Right kidney (tissue), 1 donor: ENCODE measurements around the gene LRRC72.
"Not testable (repeated sequence)": the region's sequence is repeated elsewhere in the genome, so short reads cannot be mapped to it uniquely, and the experiment has no call there.

ENCODE experiments used
- DNase-seq: peaks from one replicate; pipeline ENCODE4 v3.0.0-alpha.2; 2016

Gene LRRC72

DNA sequence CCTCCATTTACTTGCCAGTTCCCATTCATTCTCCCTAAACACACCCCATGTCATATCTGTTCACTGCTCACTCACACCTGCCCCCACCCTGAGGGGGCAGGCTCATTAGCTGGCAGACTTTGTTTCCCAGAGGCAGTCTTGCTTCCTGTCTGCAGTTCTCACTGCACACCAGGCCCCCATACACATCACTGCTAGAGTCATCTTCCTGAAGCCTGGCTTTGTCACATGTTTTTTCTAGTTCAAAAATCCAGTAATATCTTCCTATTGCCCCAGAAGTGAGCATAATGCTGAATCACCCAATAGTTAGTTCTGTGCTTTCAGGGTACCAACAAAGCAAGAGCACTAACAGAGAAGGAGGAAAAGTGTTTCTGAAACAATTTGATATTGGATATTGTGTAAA is 1.9 kb downstream of the LRRC72 start:
- no peak for DNase-seq

DNA sequence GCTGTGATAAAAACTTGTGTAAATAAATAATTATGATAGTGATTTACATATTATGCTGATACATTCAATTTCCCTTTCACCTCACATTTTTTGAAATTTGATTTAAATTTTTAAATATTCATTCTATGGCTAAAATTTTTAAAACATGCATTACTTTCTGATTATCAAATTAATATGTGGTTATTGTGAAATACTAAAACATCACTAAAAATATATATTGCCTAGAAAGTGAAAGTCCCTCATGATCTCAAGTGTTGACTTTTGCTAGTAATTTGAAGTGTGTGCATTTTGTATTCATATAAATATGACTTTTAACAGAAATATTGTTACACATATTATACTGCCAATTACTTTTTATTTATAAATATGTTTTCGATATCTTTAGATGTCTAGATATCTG is 3.1 kb downstream of the LRRC72 start:
- DNase-seq, result no peak

DNA sequence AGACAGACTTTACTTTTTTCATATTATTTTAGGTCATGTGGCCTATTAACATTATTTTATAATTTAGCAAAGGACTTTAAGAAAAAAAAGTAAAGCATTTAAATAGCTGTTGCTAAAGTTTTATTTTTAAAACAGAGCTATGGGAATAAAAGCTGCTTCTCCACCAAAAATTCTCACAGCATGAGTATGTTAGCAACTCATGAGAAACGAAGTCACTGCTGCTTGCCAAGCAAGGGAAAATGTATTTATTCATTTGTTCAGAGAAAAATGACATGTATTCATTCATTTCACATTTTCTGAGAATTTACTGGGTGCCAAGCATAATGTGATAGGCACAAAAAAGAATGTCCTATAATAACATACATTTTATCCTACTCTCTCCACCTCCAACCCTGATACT is 5.1 kb downstream of the LRRC72 start:
- DNase-seq, result no peak

DNA sequence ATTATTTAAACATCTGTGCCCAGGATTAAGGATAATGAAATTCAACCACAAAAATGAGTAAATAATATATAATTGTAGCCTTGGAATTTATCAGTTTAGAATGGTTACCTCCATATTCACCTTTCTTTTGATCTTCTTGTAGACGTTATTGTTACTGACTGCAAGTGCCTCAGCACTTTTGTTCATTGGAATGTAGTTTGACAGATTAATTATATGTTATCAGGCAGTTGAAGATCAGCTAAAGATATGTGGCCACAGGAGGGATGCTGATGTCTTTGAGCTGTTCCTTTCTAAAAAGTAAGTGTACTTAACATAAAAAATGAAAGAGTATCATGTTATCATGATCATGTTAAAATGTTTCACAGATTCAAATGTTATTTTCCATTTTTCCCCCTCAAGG is 5.6 kb downstream of the LRRC72 start:
- DNase-seq, result no peak

DNA sequence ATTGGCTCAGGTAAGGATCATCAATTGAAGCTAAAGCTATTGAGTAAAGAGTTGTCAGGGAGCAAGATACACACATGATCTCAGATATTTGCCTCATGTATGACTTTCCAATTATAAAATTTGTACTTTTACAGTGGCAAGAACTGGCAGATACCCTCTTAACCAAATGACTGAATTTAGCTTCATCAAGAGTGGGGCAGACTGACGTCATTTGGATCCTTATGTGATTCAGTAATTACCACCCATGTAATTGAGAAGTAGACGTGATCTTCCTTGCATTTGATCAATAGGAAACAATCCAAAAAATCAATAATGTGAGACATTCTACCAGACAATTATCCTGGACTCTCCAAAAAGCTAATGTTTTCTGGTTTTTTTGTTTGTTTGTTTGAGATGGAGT is 8.9 kb downstream of the LRRC72 start:
- DNase-seq, result no peak

DNA sequence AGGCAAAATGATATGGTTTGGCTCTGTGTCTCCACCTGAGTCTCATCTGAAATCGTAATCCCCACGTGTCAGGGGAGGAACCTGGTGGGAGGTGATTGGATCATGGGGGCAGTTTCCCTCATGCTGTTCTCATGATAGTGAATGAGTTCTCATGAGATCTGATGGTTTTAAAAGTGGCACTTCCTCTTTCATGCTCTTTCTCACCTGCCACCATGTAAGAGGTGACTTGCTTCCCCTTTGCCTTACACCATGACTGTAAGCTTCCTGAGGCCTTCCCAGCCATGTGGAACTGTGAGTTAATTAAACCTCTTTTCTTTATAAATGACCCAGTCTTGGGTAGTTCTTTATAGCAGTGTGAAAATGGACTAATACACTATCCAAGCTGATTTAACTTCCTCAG is 13.9 kb downstream of the LRRC72 start:
- not testable (repeated sequence) for DNase-seq

DNA sequence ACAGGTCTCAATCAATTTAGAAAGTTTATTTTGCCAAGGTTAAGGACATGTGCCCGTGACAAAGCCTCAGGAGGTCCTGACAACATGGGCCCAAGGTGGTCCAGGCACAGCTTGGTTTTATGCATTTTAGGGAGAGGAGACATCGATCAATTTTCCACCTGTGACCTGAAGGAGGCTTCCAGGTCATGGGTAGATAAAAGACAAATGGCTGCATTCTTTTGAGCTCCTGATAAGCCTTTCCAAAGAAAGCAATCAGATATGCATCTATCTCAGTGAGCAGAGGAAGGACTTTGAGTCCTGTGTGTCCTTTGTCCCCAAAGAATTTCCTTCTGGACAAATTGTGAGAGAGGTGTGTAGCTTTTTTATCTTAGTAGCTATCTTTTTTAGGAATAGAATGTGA is 15.8 kb downstream of the LRRC72 start:
- no peak for DNase-seq

DNA sequence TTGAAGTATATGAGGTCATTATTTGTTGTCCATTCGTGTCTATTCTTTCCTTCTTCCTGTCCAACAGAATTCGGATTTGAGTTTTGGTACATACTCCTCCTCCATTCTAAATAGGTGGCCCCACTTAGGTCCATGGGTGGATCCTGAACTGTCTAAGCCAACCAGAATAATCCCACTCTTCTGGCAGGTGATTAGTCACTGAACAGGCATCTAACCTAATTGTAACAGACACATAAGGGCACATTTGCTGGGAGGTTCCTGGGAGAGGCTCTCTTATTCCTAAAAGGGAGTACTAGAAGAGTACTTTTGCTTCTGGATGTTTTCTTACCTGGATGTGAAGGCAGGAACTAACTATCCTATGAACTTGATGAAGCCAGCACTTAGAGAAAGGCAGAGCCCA is 16.8 kb downstream of the LRRC72 start:
- DNase-seq, result no peak

DNA sequence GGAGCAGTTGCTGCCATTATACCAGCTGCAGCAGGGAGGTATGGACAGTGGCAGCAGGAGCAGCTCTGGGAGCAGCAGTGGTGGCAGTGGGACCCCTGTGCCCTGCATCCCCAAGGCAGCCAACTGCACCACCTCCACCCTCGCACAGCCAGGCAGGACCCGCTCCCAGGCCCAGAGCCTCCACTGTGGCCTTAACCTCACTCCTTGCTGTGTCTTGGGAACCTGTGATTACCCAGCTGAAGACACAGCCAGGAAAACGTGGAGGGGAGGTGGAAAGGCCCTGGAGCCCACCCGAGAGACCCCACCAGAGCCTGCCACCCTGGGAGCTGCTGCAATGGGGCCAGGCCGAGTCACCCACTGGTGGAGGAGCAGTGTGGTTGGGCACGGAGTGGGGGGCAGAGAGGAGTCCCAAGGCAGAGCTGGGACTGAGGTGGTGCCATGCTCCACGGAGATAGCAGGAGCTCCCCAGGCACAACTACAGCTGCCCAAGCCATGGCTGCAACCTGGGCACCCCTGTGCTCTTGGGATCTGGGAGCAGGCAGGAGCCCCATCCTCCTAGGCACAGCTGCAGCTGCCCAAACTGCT is 20.4 kb downstream of the LRRC72 start:
- DNase-seq, result no peak

DNA sequence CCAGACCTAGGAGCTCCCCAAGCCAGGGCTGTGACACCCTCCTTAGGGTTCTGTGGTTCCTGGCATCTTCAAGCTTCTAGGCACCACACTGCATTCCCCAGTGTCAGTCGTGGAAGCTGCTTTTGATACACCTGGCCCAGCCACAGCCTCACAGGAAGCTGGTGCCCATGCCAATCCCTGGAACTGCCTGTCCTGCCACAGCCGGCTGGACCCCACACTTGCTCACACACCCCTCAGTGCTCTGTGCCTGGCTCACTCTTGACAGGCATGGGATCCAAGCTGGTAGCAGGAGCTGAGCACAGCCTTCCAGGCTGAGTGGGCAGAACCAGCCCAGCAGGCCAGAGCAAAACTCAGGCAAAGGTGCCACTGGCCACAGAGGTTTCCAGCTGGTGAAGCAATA is 21.8 kb downstream of the LRRC72 start:
- no peak for DNase-seq

DNA sequence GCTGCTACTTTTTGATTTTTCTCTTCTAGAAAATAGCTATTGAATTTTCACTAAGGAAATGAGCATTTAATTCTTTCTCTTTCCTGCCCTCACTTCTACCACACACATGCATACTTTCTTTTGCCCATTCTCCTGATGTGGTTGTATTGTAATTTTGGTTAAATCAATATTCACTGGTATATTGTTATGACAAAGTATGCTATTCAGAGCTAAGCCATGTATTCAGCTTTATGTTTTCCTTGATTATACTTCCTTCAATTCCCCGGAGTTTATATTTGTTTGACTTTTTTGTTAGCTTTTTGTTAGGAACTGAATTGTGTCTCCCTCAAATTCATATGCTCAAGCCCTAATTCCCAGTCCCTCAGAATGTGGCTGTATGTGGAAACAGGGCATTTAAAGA is 24.0 kb downstream of the LRRC72 start:
- no peak for DNase-seq

DNA sequence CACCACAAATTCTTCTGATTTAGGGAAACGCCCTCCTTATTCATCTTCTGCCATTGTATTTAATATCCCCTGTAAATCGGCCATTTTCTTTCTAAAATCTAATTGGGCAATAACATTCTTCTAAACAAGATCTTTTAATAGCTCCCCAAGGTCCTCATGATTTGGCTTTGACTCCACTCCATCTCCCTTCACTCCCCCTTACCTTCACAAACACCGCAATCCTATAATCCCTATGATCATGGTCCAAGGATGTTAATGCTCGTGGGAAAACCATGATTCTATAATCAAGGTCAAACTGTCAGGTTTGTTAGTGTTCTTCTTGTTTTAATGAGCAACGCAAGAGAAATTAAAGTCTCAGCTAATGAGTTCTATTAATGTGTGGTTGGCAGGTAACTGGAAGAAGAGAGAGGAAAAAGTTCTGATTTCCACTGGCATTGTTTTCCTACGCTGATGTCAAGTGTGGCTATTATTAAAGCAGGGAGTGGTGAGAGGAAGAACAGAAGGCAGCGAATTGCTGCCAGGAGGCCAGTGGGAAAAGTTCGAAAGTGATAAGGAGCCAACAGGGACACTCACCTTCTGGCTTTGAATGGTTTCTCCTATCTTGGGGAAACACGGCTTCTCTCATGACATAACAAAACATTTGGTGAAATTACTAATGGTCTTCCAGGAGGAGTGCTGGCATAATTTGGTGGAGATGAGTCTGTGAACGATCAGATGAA is 28.1 kb downstream of the LRRC72 start:
- DNase-seq, result no peak

DNA sequence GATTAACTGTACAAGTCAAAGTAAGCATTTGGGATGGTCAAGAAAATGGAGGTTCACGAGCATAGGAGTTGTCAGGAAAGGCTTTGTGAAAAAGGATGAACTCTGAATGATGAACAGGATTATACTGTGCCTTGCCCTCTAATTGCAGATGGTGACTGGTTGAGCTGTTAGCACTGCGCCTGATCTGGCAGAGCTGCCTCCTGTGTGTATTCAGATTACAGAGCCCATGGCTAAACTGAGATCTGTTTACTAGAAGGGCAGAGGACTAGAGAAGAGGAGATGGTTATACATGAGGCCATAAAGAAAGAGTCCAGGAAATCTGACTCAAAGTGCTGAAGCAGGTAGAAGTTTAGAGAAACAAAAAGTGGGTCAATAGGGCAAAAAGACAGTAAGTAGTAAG is 29.7 kb downstream of the LRRC72 start:
- no peak for DNase-seq

DNA sequence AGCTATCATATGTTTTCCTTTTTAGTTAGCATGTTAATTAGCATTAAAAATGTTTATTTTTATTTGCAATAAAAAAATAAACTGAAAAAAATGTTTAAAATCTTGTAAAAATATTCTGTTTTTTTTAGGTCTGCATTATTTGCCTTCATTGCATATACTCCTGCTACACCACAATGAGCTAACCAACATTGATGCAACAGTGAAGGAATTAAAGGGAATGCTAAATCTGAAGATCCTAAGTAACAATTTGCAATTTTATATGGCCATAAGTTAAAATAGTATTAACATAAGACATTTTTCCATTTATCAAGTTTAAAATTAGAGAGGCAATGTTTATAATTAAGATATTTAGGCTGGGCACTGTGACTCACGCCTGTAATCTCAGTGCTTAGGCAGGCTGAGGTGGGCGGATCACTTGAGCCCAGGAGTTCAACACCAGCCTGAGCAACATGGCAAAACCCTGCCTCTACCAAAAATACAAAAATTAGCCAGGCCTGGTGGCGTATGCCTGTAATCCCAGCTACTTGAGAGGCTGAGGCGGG is 32.2 kb downstream of the LRRC72 start:
- DNase-seq, result no peak

DNA sequence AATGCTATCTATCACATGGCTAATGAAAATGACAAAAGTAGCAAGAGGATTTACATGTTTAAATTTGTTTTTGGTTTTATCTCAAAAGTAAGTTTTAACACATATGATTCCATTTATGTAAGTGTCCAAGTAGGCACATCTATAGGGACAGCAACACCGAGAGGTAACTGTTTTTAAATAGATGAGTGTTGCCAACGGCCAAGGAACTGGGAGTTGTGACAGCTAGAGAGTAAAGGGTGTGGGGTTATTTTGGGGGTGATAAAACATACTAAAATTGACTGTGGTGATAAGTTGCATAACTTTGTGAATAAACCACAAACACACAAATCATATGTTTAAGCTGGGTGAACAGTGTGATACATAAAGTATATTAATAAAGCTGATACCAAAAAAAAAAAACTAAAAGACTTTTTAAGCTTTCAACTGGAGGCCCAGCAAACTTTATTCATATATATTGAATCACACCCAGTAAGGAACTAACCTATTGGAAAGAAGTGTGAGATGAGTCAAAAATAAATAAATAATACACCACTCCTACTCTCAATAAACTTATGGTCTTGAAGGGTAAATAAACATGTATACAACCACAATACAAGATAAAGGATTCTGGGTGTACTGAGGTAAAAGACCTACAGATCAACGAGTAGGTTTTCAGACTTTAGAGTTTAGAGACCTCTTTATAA is 33.0 kb downstream of the LRRC72 start:
- no peak for DNase-seq

DNA sequence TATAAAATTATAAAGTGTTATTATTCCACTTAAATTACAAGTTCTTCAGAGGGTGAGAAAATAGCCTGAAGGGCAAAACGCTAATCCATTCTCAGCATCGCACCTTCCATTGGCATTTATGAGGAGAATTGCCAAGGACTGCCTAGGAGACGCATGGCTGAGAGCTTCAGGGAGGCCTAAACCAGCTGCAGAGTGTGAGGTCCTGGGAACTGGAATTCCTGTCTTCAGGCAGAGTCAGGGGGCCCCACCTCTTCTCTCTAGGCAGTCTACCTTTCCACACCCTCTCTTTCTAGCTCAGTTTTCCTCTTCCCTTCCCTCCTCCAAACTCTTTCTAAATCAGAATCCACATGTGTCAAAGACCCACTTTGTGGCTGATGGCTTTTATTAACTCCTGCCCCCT is 35.3 kb downstream of the LRRC72 start:
- DNase-seq, result no peak

DNA sequence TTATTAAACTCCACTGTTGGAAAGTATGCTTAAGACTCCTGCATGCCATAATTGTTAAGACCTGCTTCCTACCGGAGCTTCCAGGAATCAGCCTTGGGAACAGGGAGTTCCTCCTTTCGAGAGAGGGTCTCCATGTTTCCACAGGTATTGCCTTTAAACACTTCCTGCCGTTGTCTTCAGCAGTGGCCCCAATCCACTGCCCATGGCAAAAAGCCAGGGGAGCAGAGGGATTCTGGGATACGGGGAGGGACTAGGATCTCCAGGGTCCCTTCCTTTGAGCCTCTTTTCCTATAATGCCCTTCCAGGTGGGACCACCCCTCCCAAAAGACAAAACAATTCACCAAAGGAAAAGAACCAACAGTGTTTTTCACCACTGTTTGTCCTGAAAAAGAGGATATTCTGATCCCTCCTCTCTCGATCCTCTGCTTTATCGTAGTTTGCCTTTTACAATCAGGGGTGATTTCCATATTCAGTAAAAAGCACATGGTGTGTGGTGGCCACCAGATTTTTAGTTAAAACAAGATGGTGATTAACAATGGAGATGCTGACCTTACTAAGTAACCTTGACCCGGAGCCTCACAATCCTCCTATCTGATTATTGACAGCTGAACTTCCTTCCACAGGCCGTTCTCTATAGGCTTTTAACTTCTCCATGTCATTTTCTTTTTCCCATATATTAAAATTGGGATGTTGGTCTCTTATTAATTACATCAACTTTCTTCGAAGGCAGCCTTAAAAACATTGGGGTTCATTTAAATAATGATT is 36.0 kb downstream of the LRRC72 start:
- DNase-seq, result no peak

DNA sequence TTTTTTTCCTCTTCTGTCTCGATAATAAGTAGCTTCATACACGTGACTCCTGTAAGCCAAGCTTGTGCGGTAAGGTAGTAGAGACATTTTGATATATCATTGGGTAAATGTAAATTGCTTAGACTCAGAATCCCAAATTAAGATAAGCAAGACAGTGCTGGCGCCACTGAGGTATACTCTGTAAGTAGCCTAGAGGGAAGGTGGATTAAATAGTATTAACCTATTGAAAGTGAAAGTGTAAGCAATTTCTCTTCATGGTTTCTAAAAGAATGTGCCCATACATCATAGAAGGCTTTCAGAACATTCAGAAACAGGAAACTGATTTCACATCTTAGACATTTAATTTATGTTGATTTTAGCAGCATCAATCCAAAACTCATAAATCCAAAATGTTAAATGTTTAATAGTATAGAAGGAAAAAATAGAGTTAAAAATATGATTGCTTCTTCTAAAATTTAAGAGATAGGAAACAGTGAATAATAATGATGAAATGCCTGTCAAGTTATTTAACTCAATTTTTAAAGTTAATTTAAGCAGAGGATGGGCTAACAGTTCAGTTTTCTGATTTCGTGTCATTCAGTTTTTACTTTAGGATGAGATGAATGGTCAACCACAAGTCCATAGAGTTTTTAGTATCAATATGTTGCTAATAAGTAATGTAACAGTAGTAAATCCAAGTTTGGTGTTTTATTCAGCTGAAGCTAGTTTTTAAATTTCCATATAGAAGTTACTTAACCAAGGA is 36.8 kb downstream of the LRRC72 start:
- DNase-seq, result no peak

DNA sequence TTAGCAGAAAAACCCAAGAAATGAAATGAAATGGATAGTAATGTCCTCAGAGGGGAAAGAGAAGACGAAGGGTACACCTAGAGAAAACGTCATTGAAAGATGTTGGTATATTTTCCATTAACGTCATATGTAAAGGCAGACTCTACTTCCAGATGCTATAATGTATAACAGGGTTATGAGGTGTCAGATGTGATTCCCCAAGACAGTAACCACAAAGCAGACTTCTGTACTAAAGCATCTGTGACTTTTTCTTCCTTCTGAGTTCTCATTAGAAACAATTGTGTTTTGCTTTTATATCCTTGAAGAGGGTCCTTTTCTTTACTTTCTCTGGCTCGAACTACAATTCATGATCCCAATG is 37.4 kb downstream of the LRRC72 start:
- no peak for DNase-seq

DNA sequence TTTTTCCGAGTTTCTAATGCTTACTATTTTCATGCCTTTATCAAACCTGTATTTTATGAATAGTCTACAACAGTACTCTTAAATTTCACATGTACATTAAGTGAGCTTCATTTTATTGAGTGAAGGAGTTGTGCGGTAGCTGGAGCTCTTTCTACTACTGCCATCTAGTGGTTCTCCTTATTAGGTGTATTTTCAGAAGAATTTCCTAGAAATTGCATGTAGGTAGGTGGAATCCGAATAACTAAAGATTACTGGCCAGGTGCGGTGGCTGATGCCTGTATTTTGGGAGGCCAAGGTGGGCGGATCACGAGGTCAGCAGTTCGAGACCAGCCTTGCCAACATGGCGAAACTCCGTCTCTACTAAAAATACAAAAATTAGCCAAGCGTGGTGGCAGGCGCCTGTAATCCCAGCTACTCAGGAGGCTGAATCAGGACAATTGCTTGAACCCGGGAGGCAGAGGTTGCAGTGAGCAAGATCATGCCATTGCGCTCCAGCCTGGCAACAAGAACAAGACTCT is 38.3 kb downstream of the LRRC72 start:
- peak; percentile 26 for DNase-seq

DNA sequence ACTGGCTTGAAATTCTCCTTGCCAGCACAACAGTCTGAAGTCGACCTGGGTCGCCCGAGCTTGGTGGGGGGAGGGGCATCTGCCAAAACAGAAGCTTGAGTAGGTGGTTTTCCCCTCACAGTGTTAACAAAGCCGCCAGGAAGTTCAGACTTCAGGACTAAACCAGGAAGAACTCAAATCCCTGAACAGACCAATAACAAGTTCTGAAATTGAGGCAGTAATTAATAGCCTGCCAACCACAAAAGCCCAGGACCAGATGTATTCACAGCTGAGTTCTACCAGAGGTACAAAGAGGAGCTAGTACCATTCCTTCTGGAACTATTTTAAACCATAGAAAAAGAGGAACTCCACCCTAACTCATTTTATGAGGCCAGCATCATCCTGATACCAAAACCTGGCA is 45.3 kb downstream of the LRRC72 start:
- DNase-seq, result no peak

DNA sequence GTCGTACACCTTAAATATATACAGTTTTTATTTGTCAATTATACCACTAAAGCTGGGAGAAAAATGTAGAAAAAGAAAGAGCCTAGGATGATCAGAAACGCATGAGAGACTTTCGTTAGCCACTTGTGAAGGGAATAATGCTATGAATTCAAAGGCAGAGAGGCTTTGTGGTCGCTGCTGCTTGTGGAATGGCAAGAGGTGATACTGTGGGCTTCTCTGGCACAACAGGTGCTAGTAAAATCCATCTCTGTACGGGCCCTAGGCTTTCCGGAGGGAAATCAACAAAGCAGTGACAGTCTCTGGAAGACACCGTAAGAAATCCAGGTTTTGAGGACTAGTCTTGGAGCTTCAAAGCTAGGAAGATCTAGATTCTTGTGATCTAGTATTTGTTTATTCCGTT is 52.6 kb downstream of the LRRC72 start:
- no peak for DNase-seq
